ENCODE data around the gene ACOX2. TPM values are rescaled to one million over a fixed set of nuclear protein-coding genes. Genes with fewer than 3 reads are reported as not detected.

Gene ACOX2
- total RNA-seq, 1 donor from 2014 or later: 0.98 TPM

GRCh38 chr3:58565621-58566397 lies 28.8 kb upstream of the ACOX2 start:
- no peak for DNase-seq (ENCODE audit: low read depth, low spot score)
- H3K27me3 Mint-ChIP-seq (ENCODE audit: low read depth): peaks cover 4% of the 10 kb centered on the region
- no peaks in the 10 kb centered on the region for H3K9me3 Mint-ChIP-seq
- H3K27ac Mint-ChIP-seq (ENCODE audit: unreplicated experiment): no peak overlapping the region
- TF ChIP-seq CTCF (conservative IDR thresholded peaks at IDR 0.05): no peak
- no peak overlapping the region for H3K4me3 Mint-ChIP-seq
- peaks cover 9% of the 10 kb centered on the region for H3K4me1 Mint-ChIP-seq
- no peaks in the 10 kb centered on the region for H3K36me3 Mint-ChIP-seq (ENCODE audit: low read depth)

GRCh38 chr3:58564456-58565160 lies 27.6 kb upstream of the ACOX2 start:
- peaks cover 12% of the 10 kb centered on the region for H3K4me1 Mint-ChIP-seq
- no peak overlapping the region for H3K27ac Mint-ChIP-seq (ENCODE audit: unreplicated experiment)
- no peak for TF ChIP-seq CTCF (conservative IDR thresholded peaks at IDR 0.05)
- peaks cover 4% of the 10 kb centered on the region for H3K27me3 Mint-ChIP-seq (ENCODE audit: low read depth)
- H3K9me3 Mint-ChIP-seq: no peaks in the 10 kb centered on the region
- no peak overlapping the region for H3K4me3 Mint-ChIP-seq
- no peaks in the 10 kb centered on the region for H3K36me3 Mint-ChIP-seq (ENCODE audit: low read depth)
- no peak for DNase-seq (ENCODE audit: low read depth, low spot score)

- no peak for TF ChIP-seq CTCF (conservative IDR thresholded peaks at IDR 0.05)
- no peak overlapping the region for H3K27ac Mint-ChIP-seq (ENCODE audit: unreplicated experiment)
- DNase-seq (ENCODE audit: low read depth, low spot score): no peak
These were observed 27.1 kb upstream of the ACOX2 start for GRCh38 chr3:58564054-58564453.

GRCh38 chr3:58563386-58564035 lies 26.5 kb upstream of the ACOX2 start:
- peaks cover 4% of the 10 kb centered on the region for H3K27me3 Mint-ChIP-seq (ENCODE audit: low read depth)
- H3K27ac Mint-ChIP-seq (ENCODE audit: unreplicated experiment): no peak overlapping the region
- H3K36me3 Mint-ChIP-seq (ENCODE audit: low read depth): no peaks in the 10 kb centered on the region
- H3K4me1 Mint-ChIP-seq: peaks cover 5% of the 10 kb centered on the region
- TF ChIP-seq CTCF (conservative IDR thresholded peaks at IDR 0.05): no peak
- DNase-seq (ENCODE audit: low read depth, low spot score): no peak
- H3K4me3 Mint-ChIP-seq: no peak overlapping the region
- H3K9me3 Mint-ChIP-seq: no peaks in the 10 kb centered on the region

More at GRCh38 chr3:58564054-58564453, 27.1 kb upstream of the ACOX2 start:
- Mint-ChIP-seq H3K9me3 (no peaks in the 10 kb centered on the region), H3K36me3 (ENCODE audit: low read depth) (no peaks in the 10 kb centered on the region), H3K4me3 (no peak overlapping the region), H3K4me1 (peaks cover 11% of the 10 kb centered on the region), H3K27me3 (ENCODE audit: low read depth) (peaks cover 4% of the 10 kb centered on the region)

- no peak for TF ChIP-seq CTCF (conservative IDR thresholded peaks at IDR 0.05)
- DNase-seq (ENCODE audit: low read depth, low spot score): no peak
- H3K9me3 Mint-ChIP-seq: no peaks in the 10 kb centered on the region
- no peak overlapping the region for H3K4me3 Mint-ChIP-seq
- no peaks in the 10 kb centered on the region for H3K36me3 Mint-ChIP-seq (ENCODE audit: low read depth)
- no peak overlapping the region for H3K27ac Mint-ChIP-seq (ENCODE audit: unreplicated experiment)
- peaks cover 5% of the 10 kb centered on the region for H3K4me1 Mint-ChIP-seq
- peaks cover 4% of the 10 kb centered on the region for H3K27me3 Mint-ChIP-seq (ENCODE audit: low read depth)
These were observed 25.5 kb upstream of the ACOX2 start for GRCh38 chr3:58562498-58562897.
